ENCODE data around the gene USF2.

Gene USF2

DNA sequence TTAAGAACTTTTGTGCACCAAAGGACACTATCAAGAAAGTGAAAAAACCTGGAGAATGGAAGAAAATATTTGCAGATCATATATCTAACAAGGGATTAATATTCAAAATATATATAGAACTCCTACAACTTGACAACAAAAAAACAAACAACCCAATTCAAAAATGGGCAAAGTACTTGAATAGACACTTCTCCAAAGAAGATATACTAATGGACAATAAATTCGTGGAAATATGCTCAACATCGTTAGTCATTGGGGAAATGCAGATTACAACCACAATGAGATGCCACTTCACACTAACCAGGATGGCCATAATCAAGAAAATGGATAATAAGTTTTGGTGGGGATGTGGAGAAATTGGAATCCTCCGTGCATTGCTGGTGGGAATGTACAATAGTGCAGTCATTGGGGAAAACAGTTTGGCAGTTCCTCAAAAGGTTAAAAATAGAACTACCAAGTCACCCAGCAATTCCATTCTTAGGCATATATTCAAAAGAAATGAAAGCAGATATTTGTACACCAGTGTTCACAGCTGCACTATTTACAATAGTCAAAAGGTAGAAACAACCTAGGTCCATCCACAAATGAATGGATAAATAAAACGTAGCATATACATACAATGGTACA is 22.2 kb upstream of the USF2 start:
- DNase-seq: no peak

DNA sequence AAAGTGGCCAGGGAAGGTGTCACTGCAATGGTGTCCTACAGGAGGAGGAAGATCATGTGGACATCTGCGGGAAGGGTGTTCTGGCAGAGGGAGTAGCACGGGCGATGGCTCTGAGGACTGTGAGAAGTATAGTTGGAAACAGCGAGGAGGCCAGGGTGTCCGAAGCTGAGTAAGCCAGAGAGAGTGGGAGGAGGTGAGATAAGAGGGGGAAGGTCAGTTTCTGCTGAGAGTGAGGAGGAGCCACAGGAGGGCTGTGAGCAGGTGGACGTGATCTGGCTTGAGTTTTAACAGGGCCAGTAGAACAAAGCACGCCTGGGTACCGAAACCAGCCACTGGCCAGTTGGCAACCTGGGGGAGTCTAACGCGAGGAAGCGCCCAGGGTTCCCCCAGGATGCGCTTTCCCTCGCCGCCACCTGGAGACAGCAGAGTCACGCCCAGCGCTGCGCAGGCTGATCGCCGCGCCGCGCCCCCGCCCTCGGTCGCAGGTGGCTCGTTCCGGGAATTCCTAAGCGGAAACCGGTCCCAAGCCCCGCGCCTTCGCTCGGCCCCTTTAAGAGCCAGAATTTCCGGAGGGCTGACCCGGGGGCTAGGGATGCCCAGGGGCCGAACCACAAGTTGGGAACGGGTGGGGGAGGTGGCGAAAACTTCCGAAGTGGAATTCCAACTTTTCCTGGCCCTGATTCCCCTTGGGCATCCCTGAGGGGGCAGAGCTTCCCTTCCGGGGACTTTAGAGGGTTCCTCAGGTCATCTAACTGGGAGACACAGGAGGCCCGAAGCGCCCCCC is 21.0 kb upstream of the USF2 start:
- DNase-seq: no peak

DNA sequence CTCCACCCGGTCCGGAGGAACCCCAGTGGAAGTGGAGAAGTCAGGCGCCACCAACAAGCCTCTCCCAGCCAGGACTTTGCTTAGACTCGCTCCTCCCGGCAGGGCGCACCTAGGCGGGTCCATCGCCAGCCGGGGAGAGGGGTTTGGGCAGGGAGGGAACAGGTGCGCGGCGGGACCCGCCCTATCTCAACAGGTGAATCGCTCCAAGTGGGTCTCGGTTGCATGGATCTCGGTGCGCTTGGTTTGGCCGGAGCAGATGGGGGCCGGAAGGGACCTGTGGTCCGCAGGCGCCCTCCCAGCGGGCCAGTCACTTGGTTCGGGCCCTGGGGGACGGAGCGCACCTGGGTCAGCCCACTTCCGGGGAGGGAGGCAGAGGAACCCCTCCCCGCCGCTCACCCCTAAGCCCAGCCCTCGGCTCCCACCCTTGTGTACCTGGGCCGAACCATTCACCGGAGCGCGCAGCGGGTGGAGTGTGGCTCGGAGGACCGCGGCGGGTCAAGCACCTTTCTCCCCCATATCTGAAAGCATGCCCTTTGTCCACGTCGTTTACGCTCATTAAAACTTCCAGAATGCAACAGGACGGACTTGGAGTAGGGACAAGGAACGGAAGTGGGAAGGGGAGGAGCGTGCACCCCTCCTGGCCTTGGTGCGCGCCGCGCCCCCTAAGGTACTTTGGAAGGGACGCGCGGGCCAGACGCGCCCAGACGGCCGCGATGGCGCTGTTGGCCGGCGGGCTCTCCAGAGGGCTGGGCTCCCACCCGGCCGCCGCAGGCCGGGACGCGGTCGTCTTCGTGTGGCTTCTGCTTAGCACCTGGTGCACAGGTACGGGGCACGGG is 20.2 kb upstream of the USF2 start, which contains the start of gene LSR:
LSR (plus strand) TSS at position 693 of the 836 bp plus-strand sequence; CDS start at position 714, 21 bp downstream.
- DNase-seq: no peak

DNA sequence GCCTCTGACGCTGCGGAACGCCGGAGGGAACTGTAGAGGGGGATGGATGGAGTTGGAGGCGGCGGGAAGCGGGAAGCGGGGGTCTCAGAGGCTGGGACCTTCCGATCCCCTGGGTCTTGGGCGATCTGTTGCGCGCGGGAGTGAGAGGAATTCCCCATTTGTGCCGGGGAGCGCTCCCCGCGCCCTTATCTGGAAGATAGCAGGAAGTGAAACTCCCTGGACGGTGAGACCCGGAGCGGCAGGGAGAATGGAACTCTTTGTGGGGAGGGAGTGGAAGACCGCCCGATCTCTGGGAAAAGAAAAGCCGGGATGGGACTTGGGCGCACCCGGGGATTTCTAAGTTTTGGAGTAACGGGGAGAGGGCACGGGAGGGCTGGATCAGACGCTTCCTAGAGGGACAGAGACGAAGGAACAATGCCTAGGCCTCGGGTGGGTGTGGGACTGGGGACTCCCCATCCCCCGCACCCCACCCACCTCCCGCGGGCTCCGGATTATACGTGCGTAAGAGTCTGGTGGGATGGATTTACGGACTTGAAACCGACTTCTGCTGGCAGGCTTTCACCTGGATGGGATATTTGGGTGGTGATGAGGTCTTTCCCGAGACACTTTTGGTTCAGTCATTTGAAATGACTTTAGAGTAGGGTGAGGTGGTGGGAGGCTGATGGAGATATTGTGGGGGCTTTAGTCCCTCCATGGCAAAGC is 19.5 kb upstream of the USF2 start:
- DNase-seq: no peak

DNA sequence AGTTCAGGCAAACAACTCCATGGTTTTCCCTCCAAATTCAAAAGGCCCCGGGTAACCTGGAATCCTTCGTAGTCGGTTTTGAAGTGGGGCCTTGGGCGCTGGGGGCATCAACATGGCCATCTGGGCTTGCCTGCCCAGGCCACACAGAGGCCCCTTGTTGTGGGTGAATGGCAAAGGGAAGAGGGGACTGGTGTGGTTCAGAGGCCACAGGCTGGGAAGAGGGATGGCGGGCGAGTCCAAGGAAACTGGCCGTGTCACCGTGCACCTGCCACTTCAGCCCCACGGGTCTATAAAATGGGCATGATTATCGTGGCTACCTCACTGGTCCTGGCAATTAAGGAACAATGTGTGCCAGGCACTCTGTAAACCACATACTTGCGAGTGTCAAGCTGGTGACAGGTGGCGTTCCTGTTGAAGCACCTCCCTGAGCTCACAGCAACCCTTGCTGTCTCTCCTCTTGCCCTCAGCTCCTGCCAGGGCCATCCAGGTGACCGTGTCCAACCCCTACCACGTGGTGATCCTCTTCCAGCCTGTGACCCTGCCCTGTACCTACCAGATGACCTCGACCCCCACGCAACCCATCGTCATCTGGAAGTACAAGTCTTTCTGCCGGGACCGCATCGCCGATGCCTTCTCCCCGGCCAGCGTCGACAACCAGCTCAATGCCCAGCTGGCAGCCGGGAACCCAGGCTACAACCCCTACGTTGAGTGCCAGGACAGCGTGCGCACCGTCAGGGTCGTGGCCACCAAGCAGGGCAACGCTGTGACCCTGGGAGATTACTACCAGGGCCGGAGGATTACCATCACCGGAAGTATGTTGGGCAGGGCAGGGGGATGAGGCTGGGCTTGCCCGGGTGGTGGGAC is 18.7 kb upstream of the USF2 start:
- no peak for DNase-seq

DNA sequence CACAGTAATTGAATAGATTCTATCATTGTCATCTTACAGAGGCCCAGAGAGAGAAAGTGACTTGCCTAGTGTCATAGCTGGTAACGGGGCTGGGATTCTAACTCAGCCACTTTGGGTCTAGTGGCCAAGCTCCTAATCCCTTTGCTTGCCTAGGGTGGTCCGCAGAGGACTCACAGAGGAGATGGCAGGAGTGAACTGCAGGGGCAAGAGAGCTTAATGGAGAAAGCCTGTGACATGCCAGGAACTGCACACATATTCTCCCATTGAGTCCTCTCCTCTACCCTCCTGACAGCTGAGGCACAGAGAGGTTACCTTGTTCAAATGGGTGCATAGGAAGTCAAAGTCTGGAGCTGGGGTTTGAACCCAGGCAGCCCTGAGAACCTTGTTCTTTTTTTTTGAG is 17.3 kb upstream of the USF2 start:
- DNase-seq: no peak

DNA sequence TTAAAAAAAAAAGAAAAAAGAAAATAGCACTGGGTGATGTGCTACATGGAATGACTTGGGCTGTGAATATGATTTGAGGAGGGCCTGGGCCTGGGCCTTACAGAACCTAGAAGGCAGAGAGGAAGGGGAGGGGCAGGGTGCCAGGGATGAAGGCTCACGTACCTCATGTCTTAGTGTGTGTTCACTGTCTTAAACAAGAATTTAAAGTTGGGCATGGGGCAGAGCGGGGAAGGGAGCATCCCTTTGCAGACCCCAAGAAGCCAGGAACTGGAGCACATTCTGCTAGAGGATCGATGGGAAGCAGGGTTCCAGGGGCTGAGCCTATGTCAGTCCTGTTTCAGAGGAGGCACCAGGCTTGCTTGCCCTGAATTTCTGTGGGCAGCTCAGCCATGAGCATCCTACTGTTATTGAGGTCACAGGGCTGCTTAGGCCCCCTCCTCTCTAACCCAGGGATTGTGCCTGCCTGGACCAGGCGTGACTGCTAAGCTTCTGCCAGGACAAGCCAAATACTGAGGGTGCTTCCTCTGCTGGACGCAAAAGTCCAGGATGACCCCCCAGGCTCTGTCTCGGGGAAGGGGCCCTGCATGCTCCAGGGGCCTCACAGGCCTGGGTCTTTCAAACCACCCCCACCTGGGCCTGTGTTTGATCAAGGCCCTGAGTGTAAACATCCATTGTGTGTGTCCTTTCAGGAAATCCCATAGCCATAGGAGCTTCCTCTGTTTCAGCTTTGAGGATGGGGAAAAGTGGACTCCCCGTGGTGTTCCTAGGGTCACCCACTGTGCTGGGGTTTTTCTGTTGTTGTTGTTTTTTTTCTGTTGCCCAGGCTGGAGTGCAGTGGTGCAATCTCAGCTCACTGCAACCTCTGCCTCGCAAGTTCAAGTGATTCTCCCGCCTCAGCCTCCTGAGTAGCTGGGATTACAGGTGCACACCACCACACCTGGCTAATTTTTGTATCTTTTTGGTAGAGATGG is 15.2 kb upstream of the USF2 start:
- no peak for DNase-seq

DNA sequence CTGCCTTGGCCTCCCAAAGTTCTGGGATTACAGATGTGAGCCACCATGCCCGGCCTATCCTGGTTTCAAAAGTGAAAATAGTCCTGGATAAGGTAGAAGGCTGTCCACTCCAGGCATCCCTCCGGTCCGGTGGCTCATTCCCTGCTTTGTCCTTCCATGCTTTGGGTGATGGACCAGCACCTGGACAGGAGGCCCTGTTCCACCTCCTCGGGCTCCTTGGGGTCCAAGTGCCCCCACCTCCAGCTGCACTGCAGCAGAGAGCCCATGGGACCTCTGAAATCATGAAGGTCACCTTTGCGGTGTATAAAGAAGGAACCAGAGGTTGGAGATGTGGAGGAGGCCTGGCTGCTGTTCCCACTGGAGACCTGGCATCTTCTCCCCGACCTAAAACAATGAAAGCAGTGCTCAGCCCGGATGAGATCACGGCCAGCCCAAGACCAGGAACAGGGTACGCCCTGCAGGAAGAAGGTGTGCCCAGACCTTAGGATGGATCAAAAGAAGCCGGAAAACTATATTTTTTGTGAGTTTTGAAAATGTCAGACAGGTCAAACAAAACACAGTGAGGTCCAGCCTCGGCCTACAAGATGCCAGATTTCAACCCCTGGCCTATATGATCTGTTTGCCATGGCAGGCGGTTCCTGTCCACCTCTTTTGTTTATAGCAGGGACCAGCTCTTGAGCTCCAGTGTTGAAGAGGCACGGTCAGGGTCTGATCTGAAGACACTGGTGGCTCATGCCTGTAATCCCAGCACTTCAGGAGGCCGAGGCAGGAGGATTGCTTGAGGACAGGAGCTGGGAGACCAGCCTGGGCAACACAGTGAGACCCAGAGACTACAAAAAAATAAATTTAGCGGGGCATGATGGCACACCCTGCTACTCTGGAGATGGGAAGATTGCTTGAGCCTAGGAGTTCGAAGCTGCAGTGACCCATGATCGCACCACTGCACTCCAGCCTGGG is 14.1 kb upstream of the USF2 start:
- no peak for DNase-seq

DNA sequence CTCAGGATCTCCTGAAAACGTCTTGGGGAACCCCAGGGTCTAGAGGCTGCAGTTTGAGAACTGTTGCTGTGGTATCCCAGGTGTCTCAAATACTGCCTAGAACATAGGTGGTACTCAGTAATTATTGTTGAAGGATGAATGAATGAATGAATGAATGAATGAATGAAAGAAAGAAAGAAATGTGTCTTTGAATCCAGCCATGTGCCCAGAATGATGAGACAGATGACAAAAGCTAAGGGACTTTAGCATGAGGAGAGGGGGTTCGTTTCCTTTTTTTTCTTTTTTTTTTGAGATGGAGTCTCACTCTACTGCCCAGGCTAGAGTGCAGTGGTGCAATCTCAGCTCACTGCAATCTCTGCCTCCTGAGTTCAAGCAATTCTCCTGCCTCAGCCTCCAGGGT is 12.2 kb upstream of the USF2 start:
- DNase-seq: no peak

DNA sequence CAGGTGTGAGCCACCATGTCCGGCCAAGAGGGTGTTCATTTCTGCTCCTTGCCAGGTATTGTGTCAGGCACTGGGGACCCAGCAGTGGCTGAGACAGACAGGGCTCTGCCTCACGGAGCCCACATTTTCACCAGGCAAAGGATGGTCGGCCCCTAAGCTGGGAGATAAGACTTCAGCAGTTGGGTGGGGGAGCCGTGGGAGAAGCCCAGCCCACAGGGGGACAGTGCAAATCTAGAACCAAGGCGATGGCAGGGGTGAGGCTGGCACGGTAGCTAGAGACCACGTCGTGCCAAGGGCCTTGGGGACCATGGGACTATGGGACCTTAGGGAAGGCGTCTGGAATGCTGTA is 11.7 kb upstream of the USF2 start:
- DNase-seq: no peak

DNA sequence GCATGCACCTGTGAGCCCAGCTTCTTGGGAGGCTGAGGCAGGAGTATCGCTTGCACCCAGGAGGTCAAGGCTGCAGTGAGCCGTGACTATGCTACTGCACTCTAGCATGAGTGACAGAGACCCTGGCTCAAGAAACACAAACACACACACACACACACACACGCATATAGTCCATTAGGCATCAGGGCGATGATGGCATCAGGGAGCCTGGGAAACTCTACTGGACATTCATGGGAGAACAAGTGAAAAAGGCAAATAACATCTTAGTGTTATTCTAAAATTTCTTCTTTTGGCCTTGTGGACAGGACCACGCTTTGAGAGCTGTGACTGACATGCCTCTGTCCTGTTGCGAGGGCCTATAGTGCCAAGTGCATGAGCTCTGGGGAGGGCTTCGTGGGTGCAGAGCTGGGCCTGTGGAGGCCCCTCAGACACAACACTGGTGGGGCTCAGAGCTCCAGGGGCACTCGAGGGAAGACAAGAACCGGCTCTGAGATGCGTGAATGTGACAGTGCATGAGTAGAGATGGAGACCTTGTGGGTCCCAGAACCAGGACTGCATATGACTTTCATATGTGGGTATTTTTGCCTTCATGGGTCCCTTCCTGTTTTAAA is 8.0 kb upstream of the USF2 start:
- DNase-seq: no peak

DNA sequence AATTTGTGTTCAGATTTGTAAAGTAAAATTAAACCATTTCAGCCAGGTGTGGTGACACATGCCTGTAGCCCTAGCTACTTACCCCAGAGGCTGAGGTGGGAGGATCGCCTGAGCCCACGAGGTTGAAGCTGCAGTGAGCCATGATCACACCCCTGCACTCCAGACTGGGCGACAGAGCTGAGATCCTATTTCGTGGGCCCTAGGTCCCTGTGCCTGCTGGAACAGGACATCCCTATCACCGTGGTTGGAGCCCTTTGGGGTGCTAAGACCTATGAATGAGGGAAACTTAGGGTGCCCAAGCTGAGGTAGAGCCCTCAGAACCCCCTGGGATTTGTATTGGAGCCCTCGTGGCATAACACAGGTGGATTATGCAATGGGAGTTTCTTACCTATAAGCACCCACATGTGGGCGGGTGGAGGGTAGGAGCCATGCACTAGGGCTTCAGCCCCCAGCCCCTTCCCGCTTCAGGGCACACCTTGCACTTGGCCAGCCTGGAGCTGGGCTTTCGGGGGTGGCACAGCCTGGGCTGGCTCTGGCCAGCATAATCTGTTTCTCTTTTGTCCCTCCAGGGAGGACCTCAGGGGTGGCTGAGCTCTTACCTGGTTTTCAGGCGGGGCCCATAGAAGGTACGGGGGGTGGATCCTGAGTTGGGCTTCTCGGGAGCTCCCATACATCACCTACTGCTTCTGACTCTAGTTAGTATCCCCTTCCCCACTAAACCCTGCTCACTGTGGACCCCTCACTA is 7.2 kb upstream of the USF2 start:
- no peak for DNase-seq

DNA sequence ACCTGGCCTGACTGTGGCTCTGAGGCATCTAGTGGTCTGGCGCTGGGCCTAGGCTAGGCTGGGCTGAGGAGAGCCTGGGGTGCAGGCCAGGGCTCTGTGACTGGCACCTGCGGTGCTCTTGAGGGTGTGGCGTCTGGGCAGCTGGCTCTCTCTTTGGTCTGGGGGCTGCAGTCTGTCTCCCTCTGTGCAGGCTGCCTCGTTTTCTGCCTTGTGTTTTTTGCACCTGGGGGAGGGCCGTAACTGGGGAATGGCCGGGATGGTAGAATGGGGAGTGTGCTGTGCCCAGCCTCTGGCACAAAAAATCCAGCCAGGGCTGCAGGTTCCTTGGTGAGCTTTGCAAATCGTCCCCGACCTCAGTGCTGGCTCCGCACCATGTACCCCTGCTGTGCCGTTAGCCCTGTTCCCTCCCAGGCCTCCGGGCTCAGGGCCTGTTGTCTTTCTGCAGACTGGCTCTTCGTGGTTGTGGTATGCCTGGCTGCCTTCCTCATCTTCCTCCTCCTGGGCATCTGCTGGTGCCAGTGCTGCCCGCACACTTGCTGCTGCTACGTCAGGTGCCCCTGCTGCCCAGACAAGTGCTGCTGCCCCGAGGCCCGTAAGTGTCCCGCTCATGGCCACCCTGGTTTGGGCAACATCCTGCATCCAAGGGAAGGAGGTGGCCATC is 6.5 kb upstream of the USF2 start:
- DNase-seq: no peak

DNA sequence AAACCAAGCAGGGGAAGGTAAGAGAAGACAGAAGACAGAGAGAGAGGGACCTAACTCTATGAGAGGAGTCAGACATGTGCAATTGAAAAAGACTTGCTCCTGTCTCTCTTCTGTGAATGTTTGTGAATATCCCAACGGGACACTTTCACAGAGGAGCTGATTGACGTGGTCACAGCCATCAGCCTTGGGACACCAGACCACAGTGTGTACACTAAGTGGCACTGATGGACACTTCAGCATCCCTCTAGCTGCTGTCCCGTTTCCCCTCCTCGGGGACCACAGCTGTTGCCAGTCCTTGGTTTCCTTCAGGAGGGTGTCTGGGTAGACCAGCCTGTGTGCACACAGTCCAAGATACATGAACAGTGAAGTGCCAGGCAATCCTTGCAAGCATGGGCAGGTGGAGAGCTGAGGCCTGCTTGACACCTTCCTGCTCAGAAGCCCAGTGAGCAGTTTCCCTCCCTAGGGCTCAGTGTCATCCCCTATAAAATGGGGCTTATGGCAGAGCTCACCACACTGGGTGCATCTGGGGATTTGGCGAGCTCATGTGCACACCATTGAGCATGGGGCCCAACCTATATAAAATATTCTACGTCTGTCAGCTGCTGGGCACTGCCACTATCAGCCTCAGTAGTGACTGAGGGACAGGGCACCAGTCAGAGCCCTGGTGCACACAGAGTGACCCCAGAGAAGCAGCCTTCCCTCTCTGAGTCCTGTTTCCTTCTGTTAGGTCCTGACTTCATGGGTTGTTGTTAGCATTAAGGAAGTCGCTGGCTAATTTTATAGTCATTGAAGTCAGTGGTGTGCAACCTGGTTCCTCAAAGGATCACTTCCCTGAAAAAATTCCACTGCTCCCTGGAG is 4.3 kb upstream of the USF2 start:
- DNase-seq: peak; percentile 56

DNA sequence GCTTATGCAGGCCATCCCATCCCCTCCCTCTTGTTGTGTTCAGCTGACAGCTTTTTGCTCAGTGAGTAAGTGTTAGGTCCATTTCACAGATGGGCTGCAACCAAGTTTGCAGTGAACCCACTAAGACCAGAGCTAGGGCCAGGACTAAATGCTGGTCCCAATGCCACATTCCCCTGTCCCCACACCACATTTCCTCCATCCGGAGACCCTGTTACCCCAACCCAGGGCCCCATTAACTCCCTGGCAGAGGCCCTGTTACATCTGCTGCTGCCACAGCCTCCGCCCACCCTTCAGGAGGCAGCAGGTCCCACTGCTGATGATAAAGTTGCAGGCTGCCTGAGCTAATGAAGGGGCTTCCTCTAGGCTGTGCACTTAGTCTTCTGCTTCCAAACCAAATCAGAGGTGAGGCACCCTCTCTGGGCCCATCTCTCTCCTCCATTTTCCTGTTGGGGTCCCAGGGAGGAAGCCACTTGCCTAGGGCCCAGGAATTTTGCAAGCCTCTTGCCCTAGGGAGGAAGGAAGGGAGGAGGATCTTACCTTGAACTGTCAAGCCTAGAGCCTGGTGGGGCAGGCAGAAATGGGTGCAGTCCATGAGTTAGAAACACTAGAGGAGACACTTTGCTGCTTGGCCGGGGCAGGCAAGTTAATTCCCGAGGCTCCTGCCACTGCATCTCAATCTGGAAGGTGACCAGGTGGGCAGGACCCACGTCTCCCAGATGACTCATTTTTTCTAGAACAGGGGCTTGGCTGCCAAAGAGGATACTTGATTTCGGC is 3.4 kb upstream of the USF2 start:
- no peak for DNase-seq

DNA sequence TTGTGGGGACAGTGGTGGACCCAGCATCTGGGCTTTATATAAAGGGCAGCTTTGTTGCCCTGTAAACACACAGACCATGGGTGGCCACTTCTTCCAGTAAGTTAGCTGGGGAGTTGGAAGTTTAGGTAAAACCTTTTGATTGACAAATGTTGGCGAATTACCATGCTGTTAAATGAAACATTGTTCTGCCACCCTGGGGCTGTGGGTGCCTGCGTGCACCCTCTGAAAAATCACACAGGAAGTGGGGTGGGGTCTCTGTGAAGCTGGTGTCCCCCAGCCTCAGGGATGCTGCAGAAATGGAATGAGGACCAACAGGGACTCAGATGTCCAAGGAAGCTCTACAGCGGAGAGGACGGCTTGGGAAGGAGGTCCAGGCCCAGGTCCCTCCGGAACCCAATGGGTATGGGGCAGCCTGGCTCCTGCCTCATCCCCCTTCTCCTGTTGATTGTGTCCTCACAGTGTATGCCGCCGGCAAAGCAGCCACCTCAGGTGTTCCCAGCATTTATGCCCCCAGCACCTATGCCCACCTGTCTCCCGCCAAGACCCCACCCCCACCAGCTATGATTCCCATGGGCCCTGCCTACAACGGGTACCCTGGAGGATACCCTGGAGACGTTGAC is 2.8 kb upstream of the USF2 start:
- no peak for DNase-seq

Data from MV-4-11 (cell line).